Right atrium auricular region (tissue), 2 donors: ENCODE data around the gene RAB4A. TPM values are rescaled to one million over a fixed set of nuclear protein-coding genes. Genes with fewer than 3 reads are reported as not detected.

Experiments
- DNase-seq: peaks from one replicate; pipeline ENCODE4 v3.0.0-alpha.2; 2019; ENCODE audit warnings: low spot score
- H3K27ac ChIP-seq, 2 donors: fragments of 200-600 bp; sonication (generic); 1 replicate in 1 of 2; 2 replicates in 1 of 2; pipeline ENCODE4 v1.5.1; 2016 to 2019
- H3K27me3 ChIP-seq, 2 donors: fragments of 200-600 bp; sonication (generic); one replicate each; pipeline versions ENCODE4 v1.5.1 to v1.6.0; 2017 to 2019
- H3K36me3 ChIP-seq: fragments of 200-600 bp; sonication (generic); one replicate; pipeline ENCODE4 v1.5.1; 2016
- H3K4me1 ChIP-seq, 2 donors: fragments of 200-600 bp; sonication (generic); one replicate each; pipeline versions ENCODE4 v1.5.1 to v1.6.0; 2017 to 2019
- H3K4me3 ChIP-seq, 2 donors: fragments of 200-600 bp; sonication (generic); 1 replicate in 1 of 2; 2 replicates in 1 of 2; pipeline ENCODE4 v1.5.1; 2017 to 2019; ENCODE audit warnings: mild to moderate bottlenecking in 1 of 2, moderate library complexity in 1 of 2
- H3K9me3 ChIP-seq, 2 donors: fragments of 200-600 bp; sonication (generic); one replicate each; pipeline ENCODE4 v1.5.1; 2019
- total RNA-seq, 2 donors: library from RNA; depleted of rRNA; stranded (reverse); fragments of >200 nt; gene quantifications; one replicate each; pipeline ENCODE4 v1.1.0, GENCODE V29; 2016
- TF ChIP-seq, protein P1 (sequence below), 2 donors: fragments of 200-600 bp; sonication (generic); IDR thresholded peaks; one replicate each; pipeline ENCODE4 v1.5.1; 2019; ENCODE audit warnings: antibody characterized with exemption in 2 of 2

RAB4A gene
- total RNA-seq, 2 donors from 2014 or later, result 44.4 to 60.8 TPM

DNA sequence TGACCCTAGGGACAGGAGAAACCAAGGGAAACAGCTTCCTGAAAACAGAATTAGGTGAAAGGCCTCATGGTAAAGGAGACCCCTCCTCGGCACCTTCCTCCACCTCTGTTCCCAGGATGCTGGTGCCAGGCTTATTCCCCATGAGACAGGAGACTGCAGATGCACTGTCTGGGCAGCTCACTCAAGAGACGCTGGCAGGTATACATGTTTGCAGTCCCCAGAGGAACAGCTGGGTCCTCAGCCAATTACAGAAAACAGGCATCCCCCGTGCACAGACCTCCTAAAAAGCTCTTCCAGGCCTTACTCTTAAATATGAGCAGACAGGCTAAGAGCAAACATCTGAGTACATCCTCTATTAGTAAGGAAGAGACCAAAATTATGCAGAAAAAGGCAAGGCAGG is 65.4 kb downstream of the RAB4A start:
- DNase-seq, result no peak
- Histone ChIP-seq H3K9me3 (no peaks in the 10 kb centered on the region), H3K36me3 (no peaks in the 10 kb centered on the region), H3K4me1 (peaks cover 0 to 3% of the 10 kb centered on the region in 2 donors), H3K27me3 (no peaks in the 10 kb centered on the region), H3K27ac (no peak overlapping the region), H3K4me3 (no peak overlapping the region)
- TF ChIP-seq, protein P1, sequence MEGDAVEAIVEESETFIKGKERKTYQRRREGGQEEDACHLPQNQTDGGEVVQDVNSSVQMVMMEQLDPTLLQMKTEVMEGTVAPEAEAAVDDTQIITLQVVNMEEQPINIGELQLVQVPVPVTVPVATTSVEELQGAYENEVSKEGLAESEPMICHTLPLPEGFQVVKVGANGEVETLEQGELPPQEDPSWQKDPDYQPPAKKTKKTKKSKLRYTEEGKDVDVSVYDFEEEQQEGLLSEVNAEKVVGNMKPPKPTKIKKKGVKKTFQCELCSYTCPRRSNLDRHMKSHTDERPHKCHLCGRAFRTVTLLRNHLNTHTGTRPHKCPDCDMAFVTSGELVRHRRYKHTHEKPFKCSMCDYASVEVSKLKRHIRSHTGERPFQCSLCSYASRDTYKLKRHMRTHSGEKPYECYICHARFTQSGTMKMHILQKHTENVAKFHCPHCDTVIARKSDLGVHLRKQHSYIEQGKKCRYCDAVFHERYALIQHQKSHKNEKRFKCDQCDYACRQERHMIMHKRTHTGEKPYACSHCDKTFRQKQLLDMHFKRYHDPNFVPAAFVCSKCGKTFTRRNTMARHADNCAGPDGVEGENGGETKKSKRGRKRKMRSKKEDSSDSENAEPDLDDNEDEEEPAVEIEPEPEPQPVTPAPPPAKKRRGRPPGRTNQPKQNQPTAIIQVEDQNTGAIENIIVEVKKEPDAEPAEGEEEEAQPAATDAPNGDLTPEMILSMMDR (IDR thresholded peaks at IDR 0.05), result no peak

DNA sequence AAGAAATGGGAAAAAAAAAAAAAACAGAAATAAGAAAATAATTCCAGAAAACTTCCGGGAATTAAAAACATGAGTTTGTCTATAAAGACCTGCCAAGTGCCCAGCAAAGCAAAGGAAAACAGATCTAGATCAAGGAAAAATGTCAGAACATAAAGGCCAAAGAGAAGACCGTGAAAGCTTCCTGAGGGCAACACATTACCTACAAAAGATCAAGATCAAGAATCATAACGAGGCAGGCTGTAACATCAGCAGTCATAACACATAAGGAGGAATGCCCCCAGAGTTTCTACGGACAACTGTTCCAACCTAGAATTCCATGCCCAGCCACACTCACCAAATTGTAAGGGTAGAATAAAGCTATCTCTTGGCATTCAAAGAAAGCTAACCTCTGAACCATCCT is 68.2 kb downstream of the RAB4A start:
- Histone ChIP-seq H3K36me3 (no peaks in the 10 kb centered on the region), H3K4me3 (no peak overlapping the region), H3K27ac (no peak overlapping the region), H3K4me1 (peaks cover 0 to 17% of the 10 kb centered on the region in 2 donors), H3K27me3 (no peaks in the 10 kb centered on the region), H3K9me3 (no peaks in the 10 kb centered on the region)
- DNase-seq, result no peak
- TF ChIP-seq, protein P1 (IDR thresholded peaks at IDR 0.05), result no peak

DNA sequence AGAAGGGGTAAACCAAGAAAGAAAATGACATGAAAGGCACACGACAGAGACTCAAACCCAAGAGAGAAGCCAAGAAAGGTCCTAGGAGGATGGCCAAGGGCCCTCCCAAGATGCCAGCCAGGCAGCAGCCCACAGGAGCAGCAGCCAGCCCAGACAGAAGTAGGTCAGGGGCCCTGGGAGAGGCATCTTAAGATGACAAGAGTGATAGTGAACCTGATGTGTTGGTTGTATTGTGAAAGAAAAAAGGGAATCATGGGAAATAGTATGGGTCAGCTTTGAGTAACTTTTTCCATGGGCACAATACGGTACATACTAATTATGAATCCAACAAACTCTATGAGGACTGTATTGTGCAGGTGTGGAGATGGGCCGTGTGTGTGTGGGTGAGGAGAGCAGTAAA is 68.6 kb downstream of the RAB4A start:
- TF ChIP-seq, protein P1 (IDR thresholded peaks at IDR 0.05), result no peak

DNA sequence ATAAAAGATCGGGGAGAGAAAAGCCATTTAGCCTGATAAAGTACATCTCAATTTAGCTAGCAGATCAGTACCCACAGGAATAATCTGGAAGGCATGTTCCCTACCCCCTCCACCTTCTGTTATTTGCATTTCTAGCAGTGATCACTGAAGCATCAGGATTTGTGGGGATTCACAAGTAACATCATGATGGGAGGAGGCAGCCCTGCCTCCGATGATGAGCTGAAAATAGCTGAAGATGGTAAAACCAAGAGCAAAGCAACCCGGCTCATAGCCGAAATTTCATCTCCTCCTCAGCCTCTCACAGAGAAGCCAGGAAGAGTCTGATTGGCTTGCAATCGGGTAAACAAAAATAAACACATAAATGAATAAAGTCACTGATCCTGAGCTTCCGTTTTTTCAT is 69.6 kb downstream of the RAB4A start:
- Histone ChIP-seq H3K4me3 (no peak overlapping the region), H3K4me1 (peaks cover 0 to 17% of the 10 kb centered on the region in 2 donors), H3K27me3 (no peaks in the 10 kb centered on the region), H3K36me3 (no peaks in the 10 kb centered on the region), H3K27ac (no peak overlapping the region), H3K9me3 (no peaks in the 10 kb centered on the region)
- no peak for DNase-seq
- TF ChIP-seq, protein P1 (IDR thresholded peaks at IDR 0.05), result no peak

More for the DNA sequence above, 68.6 kb downstream of the RAB4A start:
- no peaks in the 10 kb centered on the region for H3K9me3 ChIP-seq
- H3K4me3 ChIP-seq, result no peak overlapping the region
- no peaks in the 10 kb centered on the region for H3K27me3 ChIP-seq
- H3K27ac ChIP-seq, result no peak overlapping the region
- peaks cover 0 to 17% of the 10 kb centered on the region in 2 donors for H3K4me1 ChIP-seq
- H3K36me3 ChIP-seq, result no peaks in the 10 kb centered on the region
- no peak for DNase-seq

DNA sequence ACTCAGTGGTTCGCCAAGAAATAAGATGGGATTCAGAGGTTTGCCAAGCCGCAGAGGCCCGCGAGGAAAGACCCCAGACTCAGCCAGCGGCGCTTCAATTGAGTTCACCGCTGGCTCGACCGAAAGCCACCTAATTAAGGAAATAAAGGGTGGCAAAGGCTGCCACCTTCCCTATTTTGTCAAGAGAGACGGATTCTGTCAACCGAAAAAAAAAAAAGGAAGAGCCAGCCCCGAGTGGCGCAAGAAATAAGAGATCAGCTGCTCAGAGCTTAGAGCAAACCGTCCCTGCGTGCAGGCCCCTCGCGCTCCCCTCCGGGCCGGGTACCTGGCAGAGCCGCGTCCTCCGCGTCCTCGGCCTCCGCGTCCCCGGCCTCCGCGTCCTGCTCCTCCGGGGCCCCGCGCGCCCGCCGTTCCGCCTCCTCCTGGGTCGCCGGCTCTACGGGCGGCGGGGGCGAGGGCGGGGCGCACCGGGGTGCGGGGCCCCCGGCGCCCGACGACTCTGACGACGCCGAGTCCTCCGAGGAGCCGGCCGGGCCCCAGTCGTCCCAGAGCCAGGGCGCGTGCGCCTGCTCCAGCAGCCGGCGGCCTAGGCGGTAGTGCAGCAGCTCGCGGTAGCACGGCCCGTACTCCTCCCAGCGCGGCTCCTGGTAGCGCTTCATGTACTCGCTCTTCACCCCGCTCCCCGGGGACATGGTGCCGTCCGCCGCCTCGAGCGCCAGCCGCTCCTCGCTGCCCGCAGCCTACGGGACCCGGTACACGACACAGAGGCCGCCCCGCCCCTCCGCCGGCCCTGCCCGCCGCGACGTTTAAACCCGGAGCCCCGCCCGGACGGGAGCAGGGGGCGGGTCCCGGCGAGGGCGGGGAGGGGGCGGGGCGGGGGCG is 71.1 kb downstream of the RAB4A start:
- peaks cover 0 to 17% of the 10 kb centered on the region in 2 donors for H3K4me1 ChIP-seq
- DNase-seq, result peak; percentile 71
- TF ChIP-seq, protein P1 (IDR thresholded peaks at IDR 0.05), result no peak
- peak overlapping the region; percentile 91 to 92 for H3K27ac ChIP-seq
- no peaks in the 10 kb centered on the region for H3K36me3 ChIP-seq
- H3K9me3 ChIP-seq, result no peaks in the 10 kb centered on the region
- H3K27me3 ChIP-seq, result no peaks in the 10 kb centered on the region
- peak overlapping the region; percentile 89 to 96 for H3K4me3 ChIP-seq
